ENCODE results near the gene CEP152.

DNA sequence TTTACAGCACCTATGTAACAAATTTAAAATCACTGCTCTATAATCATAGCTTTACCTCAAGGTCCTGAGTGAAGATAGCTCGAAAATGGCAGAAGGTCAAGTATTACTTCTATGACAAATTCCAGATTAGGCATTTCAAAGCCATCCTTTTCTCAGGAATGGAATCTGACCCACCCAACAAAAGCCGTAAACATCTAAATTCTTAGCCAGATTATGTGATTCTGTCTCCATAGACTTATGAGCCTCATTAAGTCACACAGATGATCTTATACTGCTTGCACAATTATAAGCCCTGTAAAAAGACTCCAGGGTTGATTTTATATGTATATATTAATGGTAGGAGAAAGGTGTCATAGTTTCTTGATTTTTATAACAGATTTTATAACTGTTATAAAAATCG, 56.9 kb downstream of the CEP152 start:
- TF ChIP-seq, protein P1, sequence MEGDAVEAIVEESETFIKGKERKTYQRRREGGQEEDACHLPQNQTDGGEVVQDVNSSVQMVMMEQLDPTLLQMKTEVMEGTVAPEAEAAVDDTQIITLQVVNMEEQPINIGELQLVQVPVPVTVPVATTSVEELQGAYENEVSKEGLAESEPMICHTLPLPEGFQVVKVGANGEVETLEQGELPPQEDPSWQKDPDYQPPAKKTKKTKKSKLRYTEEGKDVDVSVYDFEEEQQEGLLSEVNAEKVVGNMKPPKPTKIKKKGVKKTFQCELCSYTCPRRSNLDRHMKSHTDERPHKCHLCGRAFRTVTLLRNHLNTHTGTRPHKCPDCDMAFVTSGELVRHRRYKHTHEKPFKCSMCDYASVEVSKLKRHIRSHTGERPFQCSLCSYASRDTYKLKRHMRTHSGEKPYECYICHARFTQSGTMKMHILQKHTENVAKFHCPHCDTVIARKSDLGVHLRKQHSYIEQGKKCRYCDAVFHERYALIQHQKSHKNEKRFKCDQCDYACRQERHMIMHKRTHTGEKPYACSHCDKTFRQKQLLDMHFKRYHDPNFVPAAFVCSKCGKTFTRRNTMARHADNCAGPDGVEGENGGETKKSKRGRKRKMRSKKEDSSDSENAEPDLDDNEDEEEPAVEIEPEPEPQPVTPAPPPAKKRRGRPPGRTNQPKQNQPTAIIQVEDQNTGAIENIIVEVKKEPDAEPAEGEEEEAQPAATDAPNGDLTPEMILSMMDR (IDR thresholded peaks at IDR 0.05; ENCODE audit: insufficient read depth, low read depth, low read length): no peak
- no peak for TF ChIP-seq EZH2 (IDR thresholded peaks at IDR 0.05; ENCODE audit: insufficient read depth, low read length)

All from astrocyte (in vitro differentiated cells and primary cell).